ENCODE data around the gene ZFYVE26. TPM values are rescaled to one million over a fixed set of nuclear protein-coding genes. Genes with fewer than 3 reads are reported as not detected.

Gene ZFYVE26
- total RNA-seq, 1 experiment from 2014 or later = 13.2 TPM

- TF ChIP-seq, protein P1, sequence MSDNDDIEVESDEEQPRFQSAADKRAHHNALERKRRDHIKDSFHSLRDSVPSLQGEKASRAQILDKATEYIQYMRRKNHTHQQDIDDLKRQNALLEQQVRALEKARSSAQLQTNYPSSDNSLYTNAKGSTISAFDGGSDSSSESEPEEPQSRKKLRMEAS (IDR thresholded peaks at IDR 0.05) = no peak
- TF ChIP-seq ZNF274 (IDR thresholded peaks at IDR 0.05; ENCODE audit: low read depth, low read length) (no peak), SIN3A (IDR thresholded peaks at IDR 0.05; ENCODE audit: low read depth) (no peak), POLR2AphosphoS5 (IDR thresholded peaks at IDR 0.05; ENCODE audit: low read depth, low read length) (no peak), SRF (IDR thresholded peaks at IDR 0.05; ENCODE audit: low read depth) (no peak), ZFX (IDR thresholded peaks at IDR 0.05) (no peak), JUND (IDR thresholded peaks at IDR 0.05) (no peak), RAD21 (IDR thresholded peaks at IDR 0.05; ENCODE audit: low read depth) (no peak)
- TF ChIP-seq, protein P2, sequence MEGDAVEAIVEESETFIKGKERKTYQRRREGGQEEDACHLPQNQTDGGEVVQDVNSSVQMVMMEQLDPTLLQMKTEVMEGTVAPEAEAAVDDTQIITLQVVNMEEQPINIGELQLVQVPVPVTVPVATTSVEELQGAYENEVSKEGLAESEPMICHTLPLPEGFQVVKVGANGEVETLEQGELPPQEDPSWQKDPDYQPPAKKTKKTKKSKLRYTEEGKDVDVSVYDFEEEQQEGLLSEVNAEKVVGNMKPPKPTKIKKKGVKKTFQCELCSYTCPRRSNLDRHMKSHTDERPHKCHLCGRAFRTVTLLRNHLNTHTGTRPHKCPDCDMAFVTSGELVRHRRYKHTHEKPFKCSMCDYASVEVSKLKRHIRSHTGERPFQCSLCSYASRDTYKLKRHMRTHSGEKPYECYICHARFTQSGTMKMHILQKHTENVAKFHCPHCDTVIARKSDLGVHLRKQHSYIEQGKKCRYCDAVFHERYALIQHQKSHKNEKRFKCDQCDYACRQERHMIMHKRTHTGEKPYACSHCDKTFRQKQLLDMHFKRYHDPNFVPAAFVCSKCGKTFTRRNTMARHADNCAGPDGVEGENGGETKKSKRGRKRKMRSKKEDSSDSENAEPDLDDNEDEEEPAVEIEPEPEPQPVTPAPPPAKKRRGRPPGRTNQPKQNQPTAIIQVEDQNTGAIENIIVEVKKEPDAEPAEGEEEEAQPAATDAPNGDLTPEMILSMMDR (IDR thresholded peaks at IDR 0.05 in 2 of 3, conservative IDR thresholded peaks at IDR 0.05 in 1 of 3; ENCODE audit: borderline replicate concordance in 1 of 3, insufficient read depth in 1 of 3, low read depth in 2 of 3, low read length in 2 of 3) = no peak
Measured at GRCh38 chr14:67764496-67764895, 51.9 kb downstream of the ZFYVE26 start (continued).

- ChIA-PET CTCF (no interaction called here), POLR2A (no interaction called here), RAD21 (ENCODE audit: low non-redundant PET in 1 of 2, low total read pairs in 2 of 2, uncharacterized antibody in 2 of 2, unreplicated experiment in 2 of 2) (no interaction called here)
- Histone ChIP-seq H3K4me2 (ENCODE audit: low read length) (no peak overlapping the region), H4K20me1 (ENCODE audit: insufficient read depth) (no peaks in the 10 kb centered on the region), H3K9me2 (ENCODE audit: insufficient read depth) (no peaks in the 10 kb centered on the region), H3K27ac (ENCODE audit: low read depth, low read length) (no peak overlapping the region), H2AFZ (ENCODE audit: low read depth, low read length, poor library complexity, severe bottlenecking) (no peak overlapping the region), H3K79me2 (ENCODE audit: insufficient read depth, low read length) (no peaks in the 10 kb centered on the region), H3K9me3 (ENCODE audit: control insufficient read depth in 1 of 2, insufficient read depth in 1 of 2, low read depth in 1 of 2, low read length in 2 of 2) (no peaks in the 10 kb centered on the region), H3K27me3 (ENCODE audit: insufficient read depth, low read length) (no peaks in the 10 kb centered on the region), H3K4me3 (replicated peaks in 1 of 2; ENCODE audit: low read depth in 1 of 2, low read length in 2 of 2) (no peak overlapping the region), H3K4me1 (ENCODE audit: control insufficient read depth in 1 of 2, insufficient read depth in 2 of 2, low read length in 2 of 2) (no peaks in the 10 kb centered on the region), H3K36me3 (ENCODE audit: control insufficient read depth in 1 of 2, insufficient read depth in 2 of 2, low read length in 2 of 2) (0 out of 4 replicates have a peak, but pooled peaks cover 0 to 3% of the 10 kb centered on the region in 2 experiments), H3K9ac (ENCODE audit: low read length) (no peak overlapping the region)
- intact Hi-C loops (cut with micrococcal nuclease) = no loop called here
- ATAC-seq (no peak), DNase-seq (ENCODE audit: low read depth, low spot score) (no peak)
- BruUV-seq (replicated peaks) = no TSS peak
- TF ChIP-seq, protein P3, sequence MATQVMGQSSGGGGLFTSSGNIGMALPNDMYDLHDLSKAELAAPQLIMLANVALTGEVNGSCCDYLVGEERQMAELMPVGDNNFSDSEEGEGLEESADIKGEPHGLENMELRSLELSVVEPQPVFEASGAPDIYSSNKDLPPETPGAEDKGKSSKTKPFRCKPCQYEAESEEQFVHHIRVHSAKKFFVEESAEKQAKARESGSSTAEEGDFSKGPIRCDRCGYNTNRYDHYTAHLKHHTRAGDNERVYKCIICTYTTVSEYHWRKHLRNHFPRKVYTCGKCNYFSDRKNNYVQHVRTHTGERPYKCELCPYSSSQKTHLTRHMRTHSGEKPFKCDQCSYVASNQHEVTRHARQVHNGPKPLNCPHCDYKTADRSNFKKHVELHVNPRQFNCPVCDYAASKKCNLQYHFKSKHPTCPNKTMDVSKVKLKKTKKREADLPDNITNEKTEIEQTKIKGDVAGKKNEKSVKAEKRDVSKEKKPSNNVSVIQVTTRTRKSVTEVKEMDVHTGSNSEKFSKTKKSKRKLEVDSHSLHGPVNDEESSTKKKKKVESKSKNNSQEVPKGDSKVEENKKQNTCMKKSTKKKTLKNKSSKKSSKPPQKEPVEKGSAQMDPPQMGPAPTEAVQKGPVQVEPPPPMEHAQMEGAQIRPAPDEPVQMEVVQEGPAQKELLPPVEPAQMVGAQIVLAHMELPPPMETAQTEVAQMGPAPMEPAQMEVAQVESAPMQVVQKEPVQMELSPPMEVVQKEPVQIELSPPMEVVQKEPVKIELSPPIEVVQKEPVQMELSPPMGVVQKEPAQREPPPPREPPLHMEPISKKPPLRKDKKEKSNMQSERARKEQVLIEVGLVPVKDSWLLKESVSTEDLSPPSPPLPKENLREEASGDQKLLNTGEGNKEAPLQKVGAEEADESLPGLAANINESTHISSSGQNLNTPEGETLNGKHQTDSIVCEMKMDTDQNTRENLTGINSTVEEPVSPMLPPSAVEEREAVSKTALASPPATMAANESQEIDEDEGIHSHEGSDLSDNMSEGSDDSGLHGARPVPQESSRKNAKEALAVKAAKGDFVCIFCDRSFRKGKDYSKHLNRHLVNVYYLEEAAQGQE (IDR thresholded peaks at IDR 0.05; ENCODE audit: low read depth) = no peak
- TF ChIP-seq POLR2AphosphoS5 (IDR thresholded peaks at IDR 0.05; ENCODE audit: low read depth, low read length) (no peak), ZNF274 (IDR thresholded peaks at IDR 0.05; ENCODE audit: low read depth, low read length) (no peak), FOSL1 (IDR thresholded peaks at IDR 0.05; ENCODE audit: low read depth) (no peak), ATF3 (IDR thresholded peaks at IDR 0.05) (no peak), TCF7L2 (IDR thresholded peaks at IDR 0.05; ENCODE audit: borderline replicate concordance, extremely low read depth, insufficient read depth, insufficient read length) (no peak), CBX3 (IDR thresholded peaks at IDR 0.05; ENCODE audit: low read depth) (no peak), EZH2 (IDR thresholded peaks at IDR 0.05) (no peak), EZH2phosphoT487 (IDR thresholded peaks at IDR 0.05; ENCODE audit: borderline replicate concordance) (no peak)
- TF ChIP-seq, protein P1 (IDR thresholded peaks at IDR 0.05) = no peak
- TF ChIP-seq, protein P2 (IDR thresholded peaks at IDR 0.05 in 2 of 3, conservative IDR thresholded peaks at IDR 0.05 in 1 of 3; ENCODE audit: borderline replicate concordance in 1 of 3, insufficient read depth in 1 of 3, low read depth in 2 of 3, low read length in 2 of 3) = no peak
Measured at GRCh38 chr14:67763158-67763822, 53.1 kb downstream of the ZFYVE26 start.
